HG02981 (cell line): ENCODE measurements around the gene FITM1.
"Not testable (repeated sequence)": the region's sequence is repeated elsewhere in the genome, so short reads cannot be mapped to it uniquely, and the experiment has no call there.

ENCODE experiments used
- ATAC-seq: cut with Tn5 transposase; IDR thresholded peaks from one replicate; pipeline ENCODE4 v1.9.1; 2021; ENCODE audit warnings: mild to moderate bottlenecking, moderate library complexity; ENCODE audit not compliant: unreplicated experiment

The FITM1 gene

GRCh38 chr14:24098229-24098926 is 32.1 kb upstream of the FITM1 start:
- no peak for ATAC-seq

GRCh38 chr14:24098927-24099813 is 31.3 kb upstream of the FITM1 start:
- no peak for ATAC-seq

GRCh38 chr14:24100197-24100981 is 30.1 kb upstream of the FITM1 start:
- ATAC-seq = no peak

GRCh38 chr14:24100982-24101494 is 29.4 kb upstream of the FITM1 start:
- no peak for ATAC-seq

- ATAC-seq = no peak
Observed at GRCh38 chr14:24102357-24103048, 28.0 kb upstream of the FITM1 start.

GRCh38 chr14:24103451-24103850 is 27.0 kb upstream of the FITM1 start:
- no peak for ATAC-seq

GRCh38 chr14:24105609-24106239 is 24.7 kb upstream of the FITM1 start:
- ATAC-seq = not testable (repeated sequence)

GRCh38 chr14:24106672-24107271 is 23.7 kb upstream of the FITM1 start:
- ATAC-seq = no peak

GRCh38 chr14:24108336-24108874 is 22.1 kb upstream of the FITM1 start:
- ATAC-seq = no peak

- ATAC-seq = no peak
Observed at GRCh38 chr14:24110060-24110459, 20.4 kb upstream of the FITM1 start.

GRCh38 chr14:24110523-24110922 is 19.9 kb upstream of the FITM1 start:
- ATAC-seq = no peak

- no peak for ATAC-seq
Observed at GRCh38 chr14:24113379-24113800, 17.1 kb upstream of the FITM1 start.

- ATAC-seq = peak; percentile 29
Observed at GRCh38 chr14:24113801-24114531, 16.5 kb upstream of the FITM1 start.

- peak; percentile 81 for ATAC-seq
Observed at GRCh38 chr14:24114532-24115421, 15.7 kb upstream of the FITM1 start, which contains the start of the genes DCAF11 and NRL. DCAF11 (plus strand) TSS chr14:24114777; CDS start chr14:24115595, 818 bp downstream. NRL (minus strand) TSS chr14:24114949; CDS start chr14:24082848, 32,101 bp downstream.

- no peak for ATAC-seq
Observed at GRCh38 chr14:24115422-24116127, 14.9 kb upstream of the FITM1 start.

- no peak for ATAC-seq
Observed at GRCh38 chr14:24116128-24116814, 14.2 kb upstream of the FITM1 start.
